Breast epithelium (tissue), 3 donors: ENCODE results near the gene MT4.

Source experiments
- CTCF ChIP-seq, 3 donors: fragments of 450-650 bp; IDR thresholded peaks; one replicate each; pipeline ENCODE4 v1.5.1; 2016 to 2017; ENCODE audit warnings: antibody characterized with exemption in 3 of 3, mild to moderate bottlenecking in 3 of 3, moderate library complexity in 3 of 3
- POLR2AphosphoS5 ChIP-seq, 3 donors: sonication (generic); formaldehyde crosslinking; IDR thresholded peaks; one replicate each; pipeline ENCODE4 v1.6.1; 2017; ENCODE audit warnings: antibody characterized with exemption in 3 of 3

- no peak for TF ChIP-seq CTCF (IDR thresholded peaks at IDR 0.05)
- TF ChIP-seq POLR2AphosphoS5 (IDR thresholded peaks at IDR 0.05), result no peak
Measured at GRCh38 chr16:56593573-56594291, 28.9 kb downstream of the MT4 start.
